HUDEP-2 (cell line): ENCODE data around the gene APH1A.
"Not testable (repeated sequence)": the region's sequence is repeated elsewhere in the genome, so short reads cannot be mapped to it uniquely, and the experiment has no call there.

Experiments used
- DNase-seq, 76 experiments: peaks; one replicate each; lab custom pipeline; 2025; ENCODE audit not compliant: unreplicated experiment in 76 of 76; lab: John Stamatoyannopoulos, UW

APH1A gene

GRCh38 chr1:150234566-150235293 is 34.1 kb downstream of the APH1A start:
- peak in 74 of 76 experiments; percentile 40 to 85 (median 70) for DNase-seq

- DNase-seq: no peak
Measured at GRCh38 chr1:150234309-150234565, 34.6 kb downstream of the APH1A start.

- DNase-seq: peak in 1 of 76 experiments; percentile 9
Measured at GRCh38 chr1:150233359-150234308, 35.2 kb downstream of the APH1A start.

GRCh38 chr1:150232921-150233320 is 35.9 kb downstream of the APH1A start:
- not testable (repeated sequence) for DNase-seq

GRCh38 chr1:150228246-150228645 is 40.6 kb downstream of the APH1A start:
- DNase-seq: not testable (repeated sequence)

- DNase-seq: no peak
Measured at GRCh38 chr1:150227228-150227627, 41.6 kb downstream of the APH1A start.

- DNase-seq: no peak
Measured at GRCh38 chr1:150226486-150226885, 42.3 kb downstream of the APH1A start.

- DNase-seq: no peak
Measured at GRCh38 chr1:150225546-150225945, 43.3 kb downstream of the APH1A start.

- no peak for DNase-seq
Measured at GRCh38 chr1:150224983-150225382, 43.8 kb downstream of the APH1A start.

GRCh38 chr1:150221552-150221951 is 47.3 kb downstream of the APH1A start:
- DNase-seq: peak in 6 of 76 experiments; percentile 3 to 31 (median 9)

GRCh38 chr1:150215855-150216254 is 53.0 kb downstream of the APH1A start:
- DNase-seq: not testable (repeated sequence)
